ENCODE results near the gene AHCTF1. TPM values are rescaled to one million over a fixed set of nuclear protein-coding genes. Genes with fewer than 3 reads are reported as not detected.

The AHCTF1 gene
- total and polyA plus RNA-seq, 2 of the 8 experiments (the other 6 are each of a cell fraction or from before 2014, with no cell fraction given) = 7.9 to 44.5 TPM

GRCh38 chr1:246837418-246838117 is 94.2 kb downstream of the AHCTF1 start:
- Histone ChIP-seq H2BK15ac (ENCODE audit: low read length) (no peak overlapping the region), H3K36me3 (ENCODE audit: control insufficient read depth in 2 of 4, insufficient read depth in 4 of 4, low read length in 3 of 4) (peaks cover 0 to 15% (median 6%) of the 10 kb centered on the region in 4 experiments; a peak in 3 of 8 replicates), H3K27me3 (replicated peaks in 1 of 4; ENCODE audit: control insufficient read depth in 3 of 4, extremely low read depth in 1 of 4, insufficient read depth in 3 of 4, low read length in 3 of 4) (no peaks in the 10 kb centered on the region), H2BK20ac (ENCODE audit: low read length) (no peak overlapping the region), H3K14ac (ENCODE audit: insufficient read length) (no peak overlapping the region), H3K23me2 (ENCODE audit: low read depth, low read length) (peaks cover 3% of the 10 kb centered on the region; the same call in 1 of the 2 replicates), H3K79me2 (ENCODE audit: control insufficient read depth in 1 of 2, insufficient read depth in 2 of 2, low read length in 2 of 2) (no peaks in the 10 kb centered on the region), H3K23ac (ENCODE audit: insufficient read length) (no peak overlapping the region), H2BK5ac (ENCODE audit: low read depth, low read length) (no peak overlapping the region), H3K9me3 (ENCODE audit: insufficient read depth in 2 of 2, low read depth in 1 of 2, low read length in 1 of 2) (no peaks in the 10 kb centered on the region), H4K20me1 (replicated peaks in 1 of 2; ENCODE audit: control insufficient read depth in 1 of 2, insufficient read depth in 2 of 2, low read length in 2 of 2) (peaks cover 0 to 2% of the 10 kb centered on the region in 2 experiments), H2AK5ac (ENCODE audit: low read depth, low read length) (no peak overlapping the region), H2BK12ac (ENCODE audit: low read depth, low read length) (no peak overlapping the region), H4K8ac (ENCODE audit: extremely low read depth, insufficient read depth, low read length) (no peak overlapping the region), H3K4me1 (replicated peaks in 1 of 4; ENCODE audit: control insufficient read depth in 3 of 4, insufficient read depth in 4 of 4, low read length in 3 of 4) (no peaks in the 10 kb centered on the region), H2BK120ac (replicated peaks; ENCODE audit: low read depth, low read length) (no peak overlapping the region), H3K4me3 (ENCODE audit: extremely low read depth in 1 of 4, insufficient read depth in 2 of 4, low read depth in 3 of 4, low read length in 4 of 4) (no peak overlapping the region), H2AFZ (ENCODE audit: low read length) (no peak overlapping the region), H4K5ac (ENCODE audit: insufficient read length, low read depth, low read length) (no peak overlapping the region), H3K18ac (ENCODE audit: extremely low read depth, low read length) (no peak overlapping the region), H4K91ac (replicated peaks; ENCODE audit: insufficient read length, low read length) (no peak overlapping the region), H3K79me1 (ENCODE audit: low read depth, low read length) (no peaks in the 10 kb centered on the region), H3K27ac (ENCODE audit: low read depth, low read length) (no peak overlapping the region), H3K9ac (replicated peaks in 1 of 4; ENCODE audit: extremely low read depth in 1 of 4, low read depth in 3 of 4, low read length in 3 of 4) (no peak overlapping the region), H3K4me2 (ENCODE audit: insufficient read depth in 1 of 2, low read depth in 2 of 2, low read length in 2 of 2) (no peak overlapping the region), H3K56ac (replicated peaks; ENCODE audit: insufficient read length, low read depth, low read length) (no peak overlapping the region), H3K4ac (replicated peaks; ENCODE audit: insufficient read length, low read depth, low read length) (no peak overlapping the region)
- ChIA-PET CTCF (ENCODE audit: partially characterized antibody) (interaction anchor here (1.1 to 1.3 kb wide), 2 partner anchors 10 to 145 kb away, joined by 3 read pairs; no protein-coding TSS in a partner anchor), POLR2A (ENCODE audit: partially characterized antibody) (interaction anchor here (1.8 kb wide), 1 partner anchor 8 kb away, joined by 4 read pairs; no protein-coding TSS in a partner anchor)
- TF ChIP-seq POLR2AphosphoS5 (IDR thresholded peaks at IDR 0.05; ENCODE audit: low read depth, low read length) (0 out of 2 replicates have a peak, but pooled peaks have one; percentile 17), ASH2L (IDR thresholded peaks at IDR 0.05; ENCODE audit: low read length) (no peak)
- FAIRE-seq = no peak
- no peak for DNase-seq (ENCODE audit: low read depth in 1 of 2, low spot score in 2 of 2)
- 92% methylated on average over 9 of the region's 9 CpGs; no CpG with 5 or more reads in 1 of the 2 experiments for WGBS, 2 experiments (ENCODE audit: extremely low coverage in 1 of 2, insufficient coverage in 1 of 2, insufficient read length in 1 of 2, insufficient replicate concordance in 2 of 2, low coverage in 1 of 2, low lambda C conversion rate in 2 of 2, missing lambda C conversion rate in 1 of 2)
